DMS79 (cell line): Measurements from ENCODE around the gene CCDC24.

ENCODE experiments used
- DNase-seq: peaks from one replicate; lab custom pipeline; 2025; lab: John Stamatoyannopoulos, UW

Gene CCDC24

GRCh38 chr1:43980255-43981134, 10.9 kb upstream of the CCDC24 start:
- DNase-seq: no peak

- no peak for DNase-seq
Observed at GRCh38 chr1:43981135-43981491, 10.3 kb upstream of the CCDC24 start.

- DNase-seq: no peak
Observed at GRCh38 chr1:43981636-43982035, 9.8 kb upstream of the CCDC24 start.

- DNase-seq: no peak
Observed at GRCh38 chr1:43982241-43982640, 9.2 kb upstream of the CCDC24 start.

- DNase-seq: no peak
Observed at GRCh38 chr1:43982808-43983207, 8.6 kb upstream of the CCDC24 start.

- DNase-seq: no peak
Observed at GRCh38 chr1:43983253-43983899, 8.0 kb upstream of the CCDC24 start.

- no peak for DNase-seq
Observed at GRCh38 chr1:43984855-43985254, 6.5 kb upstream of the CCDC24 start.

- no peak for DNase-seq
Observed at GRCh38 chr1:43985984-43986595, 5.3 kb upstream of the CCDC24 start.

GRCh38 chr1:43986712-43987111, 4.7 kb upstream of the CCDC24 start:
- DNase-seq: no peak

- DNase-seq: no peak
Observed at GRCh38 chr1:43987159-43987902, 4.1 kb upstream of the CCDC24 start.

- no peak for DNase-seq
Observed at GRCh38 chr1:43990271-43991199, 864 bp upstream of the CCDC24 start.

- DNase-seq: no peak
Observed at GRCh38 chr1:43991200-43991475, 261 bp upstream of the CCDC24 start.

- DNase-seq: peak; percentile 70
Observed at GRCh38 chr1:43992232-43992995, 1.0 kb downstream of the CCDC24 start.

- DNase-seq: no peak
Observed at GRCh38 chr1:43993206-43993914, 2.0 kb downstream of the CCDC24 start.

GRCh38 chr1:43994071-43994470, 2.7 kb downstream of the CCDC24 start:
- no peak for DNase-seq

- no peak for DNase-seq
Observed at GRCh38 chr1:43994794-43995790, 3.7 kb downstream of the CCDC24 start.

- DNase-seq: no peak
Observed at GRCh38 chr1:43995984-43996732, 4.8 kb downstream of the CCDC24 start.

GRCh38 chr1:43996733-43997115, 5.3 kb downstream of the CCDC24 start:
- DNase-seq: no peak
